ENCODE data around the gene DISC1. TPM values are rescaled to one million over a fixed set of nuclear protein-coding genes. Genes with fewer than 3 reads are reported as not detected.
"Not testable (repeated sequence)": the region's sequence is repeated elsewhere in the genome, so short reads cannot be mapped to it uniquely, and the experiment has no call there.

DISC1 gene
- polyA plus RNA-seq, 12 donors: 5.2 to 8.5 (median 7.0) TPM; not detected in 1

GRCh38 chr1:231959225-231959884 is 332.8 kb downstream of the DISC1 start:
- no peak for DNase-seq

GRCh38 chr1:231961801-231962200 is 335.2 kb downstream of the DISC1 start:
- DNase-seq: not testable (repeated sequence)

- DNase-seq: no peak
Observed at GRCh38 chr1:231962636-231963035, 336.0 kb downstream of the DISC1 start.

- no peak for DNase-seq
Observed at GRCh38 chr1:231964241-231964640, 337.7 kb downstream of the DISC1 start.

GRCh38 chr1:231964961-231965360 is 338.4 kb downstream of the DISC1 start:
- no peak for DNase-seq

DNA sequence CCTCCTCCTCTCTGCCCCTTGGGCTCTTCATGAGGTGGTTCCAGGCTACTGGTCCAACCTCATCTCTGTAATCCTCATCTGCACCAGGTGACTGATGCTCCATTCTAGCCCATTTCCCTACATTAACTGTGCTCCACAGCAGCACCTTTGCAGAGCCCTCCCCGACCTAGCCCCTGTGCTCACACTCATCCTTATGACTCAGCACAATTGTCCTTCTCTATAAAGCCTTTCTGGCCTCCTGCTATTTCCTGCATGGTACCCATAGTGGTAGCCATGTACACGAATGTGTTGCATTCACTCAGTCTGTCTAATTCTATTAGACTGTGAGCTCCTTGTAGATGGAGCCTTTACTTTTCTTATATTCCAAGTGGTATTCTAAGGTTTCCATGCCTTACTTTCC is 339.0 kb downstream of the DISC1 start:
- DNase-seq: no peak

GRCh38 chr1:231966983-231967382 is 340.4 kb downstream of the DISC1 start:
- no peak for DNase-seq

DNA sequence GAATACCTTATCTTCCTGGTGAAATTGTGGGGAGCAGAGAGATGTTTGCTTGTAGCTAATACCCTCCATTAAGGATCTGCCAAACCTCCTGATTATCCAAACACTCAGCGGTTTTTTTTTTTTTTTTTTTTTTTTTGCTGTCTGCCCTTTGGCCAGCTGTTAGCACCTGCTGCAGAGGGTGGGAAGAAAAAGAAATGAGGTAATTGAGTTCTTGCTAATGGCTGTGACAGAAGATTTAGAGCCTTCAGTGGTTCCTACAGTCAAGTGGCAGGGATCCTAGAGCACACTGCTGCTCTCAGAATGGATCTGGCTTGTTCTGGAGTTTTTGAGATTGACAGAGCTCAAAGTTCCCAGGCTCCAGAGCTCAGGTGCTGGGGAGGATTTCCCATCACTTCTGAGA is 342.5 kb downstream of the DISC1 start:
- no peak for DNase-seq

GRCh38 chr1:231969761-231970160 is 343.2 kb downstream of the DISC1 start:
- not testable (repeated sequence) for DNase-seq

DNA sequence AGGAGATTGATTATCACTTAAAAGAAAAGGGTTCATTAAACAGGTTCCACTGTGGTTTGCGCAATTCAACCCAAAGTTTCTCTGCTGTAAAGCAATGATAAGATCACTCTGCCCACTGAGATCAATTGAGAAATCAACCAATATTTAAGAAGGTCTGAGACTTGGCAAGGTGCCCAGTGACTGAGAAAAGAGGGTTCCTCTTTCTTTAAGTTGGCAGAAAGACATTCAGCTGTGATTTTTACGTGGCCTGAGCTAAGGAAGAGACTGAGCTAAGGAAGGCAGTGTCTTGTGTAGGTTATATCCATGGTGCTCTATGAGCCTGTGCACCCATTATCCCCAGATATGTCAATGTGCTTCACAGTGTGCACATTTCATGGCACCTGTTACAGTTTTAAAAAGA is 344.1 kb downstream of the DISC1 start:
- no peak for DNase-seq

DNA sequence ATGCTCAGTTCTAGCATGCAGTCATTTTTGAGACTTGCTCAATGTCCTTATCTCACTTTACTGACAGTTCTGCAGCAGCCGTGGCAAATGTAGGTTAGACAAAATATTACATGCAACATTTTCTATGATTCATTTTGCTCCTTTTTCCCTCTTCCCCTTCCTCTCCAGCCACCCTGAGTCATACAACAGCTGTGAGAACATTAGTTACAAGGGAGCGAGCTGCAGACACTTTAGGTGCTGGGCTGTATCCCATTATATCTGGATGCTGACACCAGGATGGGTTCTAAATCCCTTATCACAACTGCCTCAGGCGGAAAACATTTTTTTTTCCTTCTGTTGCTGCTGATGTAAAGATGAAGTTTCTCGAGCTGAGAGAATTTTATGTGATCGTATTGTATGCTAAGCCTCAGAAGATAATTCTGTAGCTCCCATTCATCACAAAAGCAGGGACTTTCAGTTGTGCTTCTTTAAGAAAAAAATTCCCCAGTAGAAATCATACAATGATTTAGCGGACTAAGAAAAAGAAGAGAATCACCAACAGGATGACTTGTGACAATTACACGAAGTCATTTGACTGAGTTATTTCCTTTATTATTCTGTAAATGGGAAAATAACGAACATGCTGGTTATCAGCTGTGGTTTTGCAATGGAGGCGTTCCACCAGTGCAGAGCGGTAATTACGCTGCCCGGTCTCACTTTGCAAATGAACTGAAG is 345.0 kb downstream of the DISC1 start:
- no peak for DNase-seq

DNA sequence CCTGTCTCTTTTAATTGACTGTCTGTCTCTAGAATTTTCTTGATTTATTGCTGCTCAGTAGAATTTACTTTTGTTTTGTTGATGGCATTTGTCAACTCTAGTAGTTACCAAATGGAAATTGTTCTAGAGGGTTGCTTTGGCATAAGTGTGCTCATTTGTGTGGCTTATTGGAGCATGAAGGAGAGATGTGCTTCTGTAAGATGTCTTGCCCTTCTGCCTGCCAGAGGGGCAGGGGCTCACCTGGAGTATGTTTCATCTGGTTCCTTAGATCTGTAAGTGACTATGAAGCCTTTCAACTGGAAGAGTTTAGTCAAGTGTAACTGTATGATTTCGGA is 345.5 kb downstream of the DISC1 start:
- no peak for DNase-seq

DNA sequence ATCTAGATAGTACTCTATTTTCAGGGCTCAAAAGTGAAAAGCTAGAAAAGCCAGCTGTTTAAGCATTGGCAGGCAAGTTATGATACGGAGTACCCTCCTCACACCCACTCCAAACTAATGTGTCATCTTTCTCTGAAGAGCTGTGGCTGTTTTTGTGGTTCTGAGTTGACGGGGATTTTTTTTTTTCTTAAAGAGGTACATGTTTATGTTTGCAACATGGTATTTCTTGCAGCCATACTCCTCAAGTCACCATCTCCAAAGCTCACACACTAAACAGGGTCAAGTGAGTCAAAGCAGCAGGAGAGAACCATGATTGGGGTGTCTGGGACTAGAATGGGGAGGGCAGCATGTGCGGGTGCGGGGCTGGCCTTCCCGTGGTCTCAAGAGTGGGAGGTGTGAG is 347.2 kb downstream of the DISC1 start:
- no peak for DNase-seq

DNA sequence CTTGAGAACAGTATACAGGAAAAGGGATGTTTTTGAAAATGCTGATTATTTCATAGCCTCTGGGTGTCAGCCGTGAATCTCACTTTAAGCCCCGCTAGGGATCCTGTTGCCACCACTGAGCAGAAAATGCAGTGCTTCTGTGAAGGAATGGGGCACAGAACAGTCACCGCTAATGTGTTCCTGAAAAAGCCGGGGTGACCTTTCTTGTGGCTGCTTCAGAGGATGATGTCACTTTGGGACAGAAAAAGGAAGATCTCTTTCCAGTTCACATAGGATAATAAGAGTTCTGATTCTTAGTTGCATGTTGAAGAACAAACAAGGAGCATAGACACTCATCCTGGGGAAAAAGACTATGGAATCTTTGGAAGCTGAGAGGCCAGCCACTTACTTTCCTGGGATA is 349.6 kb downstream of the DISC1 start:
- no peak for DNase-seq

DNA sequence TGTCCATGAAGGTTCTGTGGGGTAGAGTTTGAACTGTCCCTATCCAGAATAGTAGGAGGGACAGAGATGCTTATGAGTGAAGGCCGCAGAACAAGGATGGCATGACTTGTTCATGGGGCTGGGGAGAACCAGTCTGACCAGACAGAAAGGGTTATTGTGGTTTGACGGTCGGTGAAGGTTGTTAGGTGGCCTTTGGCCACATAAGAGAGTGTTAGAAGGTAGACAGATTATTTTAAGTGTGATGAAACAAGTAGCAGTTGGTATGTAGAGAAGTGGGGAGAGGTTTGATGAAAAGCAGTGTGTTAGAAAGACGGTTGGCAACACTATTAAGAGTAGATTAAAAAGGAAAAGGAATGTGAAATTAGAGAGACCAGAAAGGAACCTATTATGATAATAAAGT is 355.1 kb downstream of the DISC1 start:
- DNase-seq: no peak

GRCh38 chr1:231982871-231983587 is 356.4 kb downstream of the DISC1 start:
- no peak for DNase-seq

DNA sequence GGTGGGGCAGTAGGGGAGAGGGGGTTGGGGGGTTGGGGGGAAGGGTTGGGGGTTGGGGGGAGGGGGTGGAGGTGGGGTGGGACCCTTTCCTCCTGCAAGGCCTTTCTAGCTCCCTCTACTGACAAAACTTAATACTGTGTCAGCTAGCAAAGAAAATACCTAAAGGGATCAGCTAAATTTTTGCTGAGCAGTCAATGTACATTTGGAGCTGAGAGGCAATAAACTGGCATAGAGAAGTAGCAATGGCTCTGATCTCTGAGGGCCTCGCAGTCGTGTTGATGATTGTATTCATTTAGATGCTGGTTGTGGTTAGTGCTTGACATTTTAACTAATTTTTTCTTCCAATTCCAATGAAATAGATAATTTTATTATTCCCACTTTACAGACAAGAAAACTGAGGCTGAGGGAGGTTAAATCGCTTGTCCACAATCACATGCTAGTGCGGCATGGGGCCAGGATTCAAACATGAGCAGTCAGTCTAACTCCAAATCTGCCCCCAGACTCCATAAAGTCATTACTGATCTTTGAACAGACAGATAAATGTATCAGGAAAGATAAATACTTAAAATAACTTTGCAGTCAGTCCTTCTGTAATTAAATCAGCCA is 357.1 kb downstream of the DISC1 start:
- no peak for DNase-seq

- DNase-seq: no peak
Observed at GRCh38 chr1:231985296-231986023, 358.9 kb downstream of the DISC1 start.

GRCh38 chr1:231986631-231987336 is 360.2 kb downstream of the DISC1 start:
- no peak for DNase-seq

DNA sequence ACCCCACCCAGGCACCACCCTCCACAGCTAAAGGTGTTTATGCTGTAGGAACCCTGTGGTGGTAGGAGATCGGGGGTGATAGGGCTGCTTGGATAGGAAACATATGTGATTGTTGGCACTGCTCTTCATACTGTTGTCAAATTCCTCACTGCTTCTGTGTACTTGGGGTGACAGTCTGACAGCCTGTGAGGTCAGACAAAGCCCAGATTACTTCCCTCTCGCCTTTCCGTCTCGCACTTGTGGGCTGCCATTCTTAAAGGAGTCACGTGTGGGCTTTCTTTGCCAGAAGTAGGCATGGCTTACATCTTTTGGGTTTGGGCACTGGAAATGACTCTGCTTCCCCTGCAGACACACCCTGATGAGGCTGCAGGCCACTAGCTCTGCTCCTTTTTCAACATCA is 363.8 kb downstream of the DISC1 start:
- DNase-seq: no peak

GRCh38 chr1:231991231-231991630 is 364.6 kb downstream of the DISC1 start:
- DNase-seq: no peak

Data from muscle of arm (tissue), 12 donors.